Loucy (cell line): ENCODE results near the gene NIN.
A peak's percentile ranks its signal among the peaks of the same experiment; 100 is the strongest.
"Not testable (repeated sequence)": the region's sequence is repeated elsewhere in the genome, so short reads cannot be mapped to it uniquely, and the experiment has no call there.

Source experiments
- H2AFZ ChIP-seq: fragments of 200-600 bp; sonication (generic); 2 replicates; pipeline ENCODE4 v1.6.0; 2016; ENCODE audit warnings: antibody characterized with exemption, mild to moderate bottlenecking, low read length, moderate library complexity
- H3F3A ChIP-seq: fragments of 200-600 bp; 2 replicates; pipeline ENCODE4 v1.6.0; 2016; ENCODE audit warnings: antibody characterized with exemption, low read depth, mild to moderate bottlenecking
- H3K27me3 ChIP-seq: fragments of 200-600 bp; sonication (generic); 2 replicates; pipeline ENCODE4 v1.6.1; 2014; ENCODE audit warnings: low read length, mild to moderate bottlenecking; ENCODE audit not compliant: insufficient read depth, poor library complexity, severe bottlenecking
- H3K36me3 ChIP-seq: fragments of 200-600 bp; sonication (generic); 2 replicates; pipeline ENCODE4 v1.6.1; 2016; ENCODE audit warnings: low read length; ENCODE audit not compliant: insufficient read depth
- H3K4me1 ChIP-seq: fragments of 200-600 bp; sonication (generic); 2 replicates; pipeline ENCODE4 v1.5.1; 2014; ENCODE audit warnings: low read length, mild to moderate bottlenecking; ENCODE audit not compliant: insufficient read depth, poor library complexity, severe bottlenecking
- H3K4me2 ChIP-seq: fragments of 200-600 bp; sonication (generic); 2 replicates; pipeline ENCODE4 v1.6.0; 2014; ENCODE audit warnings: antibody characterized with exemption, low read length, low read depth, mild to moderate bottlenecking; ENCODE audit not compliant: poor library complexity, severe bottlenecking
- H3K4me3 ChIP-seq: fragments of 200-600 bp; sonication (generic); 2 replicates; pipeline ENCODE4 v1.5.1; 2014; ENCODE audit warnings: low read length, mild to moderate bottlenecking, mixed read lengths; ENCODE audit not compliant: poor library complexity, severe bottlenecking
- H3K79me2 ChIP-seq: fragments of 200-600 bp; sonication (generic); 2 replicates; pipeline ENCODE4 v1.6.1; 2014; ENCODE audit warnings: low read length; ENCODE audit not compliant: insufficient read depth
- H3K9ac ChIP-seq: fragments of 200-600 bp; sonication (generic); 2 replicates; pipeline ENCODE4 v1.6.0; 2014; ENCODE audit warnings: mild to moderate bottlenecking, low read depth, low read length, moderate library complexity; ENCODE audit not compliant: poor library complexity, severe bottlenecking
- H3K9me2 ChIP-seq: fragments of 200-600 bp; sonication (generic); replicated peaks from 2 replicates; pipeline ENCODE4 v1.6.1; 2016; ENCODE audit warnings: low read depth, low read length, mixed read lengths
- H3K9me3 ChIP-seq: fragments of 200-600 bp; sonication (generic); 2 replicates; pipeline ENCODE4 v1.6.1; 2014; ENCODE audit warnings: mild to moderate bottlenecking, antibody characterized with exemption, low read length, low read depth; ENCODE audit not compliant: insufficient read depth
- H4K20me1 ChIP-seq: fragments of 200-600 bp; sonication (generic); 2 replicates; pipeline ENCODE4 v1.6.0; 2014; ENCODE audit warnings: antibody characterized with exemption, low read length, mild to moderate bottlenecking; ENCODE audit not compliant: insufficient read depth, poor library complexity, severe bottlenecking
- CTCF ChIP-seq: fragments of 200-600 bp; sonication (generic); conservative IDR thresholded peaks from 2 replicates; pipeline ENCODE4 v1.5.1; 2014; ENCODE audit warnings: mild to moderate bottlenecking, antibody characterized with exemption, low read length
- EZH2phosphoT487 ChIP-seq: fragments of 200-600 bp; IDR thresholded peaks from 2 replicates; pipeline ENCODE4 v1.6.1; 2018; ENCODE audit warnings: antibody characterized with exemption, mild to moderate bottlenecking, moderate library complexity, borderline replicate concordance

NIN gene

GRCh38 chr14:50820786-50821509, 10.0 kb downstream of the NIN start:
- Histone ChIP-seq H3F3A (no peaks in the 10 kb centered on the region), H4K20me1 (peaks cover 75% of the 10 kb centered on the region), H3K79me2 (peaks cover 100% of the 10 kb centered on the region), H2AFZ (no peak overlapping the region), H3K9me2 (no peaks in the 10 kb centered on the region), H3K9me3 (no peaks in the 10 kb centered on the region), H3K4me3 (no peak overlapping the region), H3K4me1 (peaks cover 49% of the 10 kb centered on the region), H3K36me3 (peaks cover 24% of the 10 kb centered on the region; the same call in 1 of the 2 replicates), H3K9ac (peak overlapping the region; percentile 18), H3K27me3 (no peaks in the 10 kb centered on the region), H3K4me2 (peak overlapping the region; percentile 98)
- TF ChIP-seq CTCF = no peak
- no peak for TF ChIP-seq EZH2phosphoT487

GRCh38 chr14:50819303-50819702, 11.7 kb downstream of the NIN start:
- H3K36me3 ChIP-seq = peaks cover 32% of the 10 kb centered on the region; the same call in 1 of the 2 replicates
- H3K9me3 ChIP-seq, H3K4me2 ChIP-seq, H2AFZ ChIP-seq, H3K4me3 ChIP-seq, H3F3A ChIP-seq, H3K9me2 ChIP-seq, H3K27me3 ChIP-seq, H3K9ac ChIP-seq: not testable (repeated sequence)
- H3K4me1 ChIP-seq = peaks cover 34% of the 10 kb centered on the region
- H3K79me2 ChIP-seq = peaks cover 100% of the 10 kb centered on the region
- peaks cover 59% of the 10 kb centered on the region for H4K20me1 ChIP-seq

GRCh38 chr14:50816395-50817047, 14.4 kb downstream of the NIN start:
- Histone ChIP-seq H3K4me3 (no peak overlapping the region), H3K36me3 (peaks cover 35% of the 10 kb centered on the region; the same call in 1 of the 2 replicates), H2AFZ (no peak overlapping the region), H3K9me2 (no peaks in the 10 kb centered on the region), H3K9ac (no peak overlapping the region), H4K20me1 (peaks cover 49% of the 10 kb centered on the region), H3K4me2 (no peak overlapping the region), H3K79me2 (peaks cover 96% of the 10 kb centered on the region), H3K9me3 (no peaks in the 10 kb centered on the region; the same call in 1 of the 2 replicates), H3F3A (no peaks in the 10 kb centered on the region), H3K4me1 (peaks cover 26% of the 10 kb centered on the region), H3K27me3 (no peaks in the 10 kb centered on the region)
- no peak for TF ChIP-seq EZH2phosphoT487
- no peak for TF ChIP-seq CTCF

GRCh38 chr14:50815526-50815925, 15.4 kb downstream of the NIN start:
- H3K27me3 ChIP-seq, H2AFZ ChIP-seq, H3K9me3 ChIP-seq, H3F3A ChIP-seq, H3K9ac ChIP-seq, H3K4me2 ChIP-seq, H3K4me3 ChIP-seq, H3K9me2 ChIP-seq: not testable (repeated sequence)
- Histone ChIP-seq H3K4me1 (peaks cover 21% of the 10 kb centered on the region), H3K79me2 (peaks cover 95% of the 10 kb centered on the region), H4K20me1 (peaks cover 42% of the 10 kb centered on the region), H3K36me3 (peaks cover 34% of the 10 kb centered on the region; the same call in 1 of the 2 replicates)

- Histone ChIP-seq H3K36me3 (peaks cover 29% of the 10 kb centered on the region; the same call in 1 of the 2 replicates), H4K20me1 (peaks cover 42% of the 10 kb centered on the region), H3K79me2 (peaks cover 94% of the 10 kb centered on the region), H3K4me1 (peaks cover 21% of the 10 kb centered on the region)
- not testable (repeated sequence) for H3K4me2 ChIP-seq, H3F3A ChIP-seq, H3K27me3 ChIP-seq, H3K4me3 ChIP-seq, H2AFZ ChIP-seq, H3K9me2 ChIP-seq, H3K9me3 ChIP-seq, H3K9ac ChIP-seq
Measured at GRCh38 chr14:50815058-50815457, 15.9 kb downstream of the NIN start.
